H9 (cell line): ENCODE results near the gene GSN. TPM values are rescaled to one million over a fixed set of nuclear protein-coding genes. Genes with fewer than 3 reads are reported as not detected.

Experiments used
- DNase-seq: peaks from one replicate; pipeline ENCODE4 v3.0.0-alpha.2; 2017
- H2AFZ ChIP-seq: one replicate; pipeline ENCODE4 v1.6.1; 2013; ENCODE audit warnings: mild to moderate bottlenecking, low read length, control low read depth, moderate library complexity
- H2AK5ac ChIP-seq: 2 replicates; pipeline ENCODE4 v1.6.1; 2013; ENCODE audit warnings: low read length, control low read depth, mixed read lengths; ENCODE audit not compliant: insufficient read length
- H2BK120ac ChIP-seq: one replicate; pipeline ENCODE4 v1.6.1; 2013; ENCODE audit warnings: low read depth, mild to moderate bottlenecking, low read length, control low read depth, inconsistent platforms; ENCODE audit not compliant: poor library complexity, severe bottlenecking
- H2BK12ac ChIP-seq: 2 replicates; pipeline ENCODE4 v1.6.1; 2013; ENCODE audit warnings: low read length, control low read depth, mixed read lengths, low read depth; ENCODE audit not compliant: insufficient read length
- H2BK15ac ChIP-seq: 2 replicates; pipeline ENCODE4 v1.6.1; 2013; ENCODE audit warnings: low read depth, low read length, control low read depth
- H2BK20ac ChIP-seq: one replicate; pipeline ENCODE4 v1.6.1; 2013; ENCODE audit warnings: low read depth, mild to moderate bottlenecking, low read length, control low read depth, inconsistent platforms; ENCODE audit not compliant: poor library complexity, severe bottlenecking
- H2BK5ac ChIP-seq: 2 replicates; pipeline ENCODE4 v1.6.1; 2013; ENCODE audit warnings: low read length, control low read depth, mixed read lengths; ENCODE audit not compliant: insufficient read length
- H3K14ac ChIP-seq: 2 replicates; pipeline ENCODE4 v1.6.1; 2013; ENCODE audit warnings: low read length, control low read depth; ENCODE audit not compliant: insufficient read depth
- H3K18ac ChIP-seq: 2 replicates; pipeline ENCODE4 v1.6.1; 2013; ENCODE audit warnings: low read depth, mild to moderate bottlenecking, mixed read lengths, low read length, control low read depth; ENCODE audit not compliant: insufficient read length
- H3K23ac ChIP-seq: 2 replicates; pipeline ENCODE4 v1.6.1; 2013; ENCODE audit warnings: low read length, control low read depth, mixed read lengths, low read depth; ENCODE audit not compliant: insufficient read length
- H3K23me2 ChIP-seq: 2 replicates; pipeline ENCODE4 v1.6.1; 2013; ENCODE audit warnings: low read depth, mild to moderate bottlenecking, mixed read lengths, low read length, control low read depth; ENCODE audit not compliant: insufficient read length, poor library complexity, severe bottlenecking
- H3K27ac ChIP-seq: 2 replicates; pipeline ENCODE4 v1.5.1; 2013; ENCODE audit warnings: low read length, control low read depth, mixed read lengths, low read depth; ENCODE audit not compliant: insufficient read length
- H3K27me3 ChIP-seq: 2 replicates; pipeline ENCODE4 v1.6.1; 2013; ENCODE audit warnings: low read length, control low read depth, inconsistent platforms; ENCODE audit not compliant: insufficient read depth
- H3K4ac ChIP-seq: 2 replicates; pipeline ENCODE4 v1.6.1; 2013; ENCODE audit warnings: low read depth, mild to moderate bottlenecking, control low read depth, inconsistent platforms, low read length, moderate library complexity
- H3K4me1 ChIP-seq: 2 replicates; pipeline ENCODE4 v1.6.1; 2013; ENCODE audit warnings: low read length, control low read depth, inconsistent platforms; ENCODE audit not compliant: insufficient read depth
- H3K4me2 ChIP-seq: 2 replicates; pipeline ENCODE4 v1.6.1; 2013; ENCODE audit warnings: low read length, control low read depth, mixed read lengths; ENCODE audit not compliant: insufficient read length, insufficient read depth
- H3K56ac ChIP-seq: 2 replicates; pipeline ENCODE4 v1.6.1; 2013; ENCODE audit warnings: low read depth, mild to moderate bottlenecking, mixed read lengths, low read length, control low read depth; ENCODE audit not compliant: insufficient read length
- H3K79me1 ChIP-seq: 2 replicates; pipeline ENCODE4 v1.6.1; 2013; ENCODE audit warnings: low read depth, mild to moderate bottlenecking, moderate library complexity, low read length, control low read depth, inconsistent platforms; ENCODE audit not compliant: insufficient read depth, poor library complexity, severe bottlenecking
- H3K79me2 ChIP-seq: 2 replicates; pipeline ENCODE4 v1.6.1; 2013; ENCODE audit warnings: low read length, control low read depth, inconsistent platforms; ENCODE audit not compliant: insufficient read depth
- H3K9ac ChIP-seq: 2 replicates; pipeline ENCODE4 v1.6.1; 2013; ENCODE audit warnings: low read length, control low read depth, mixed read lengths; ENCODE audit not compliant: insufficient read length; ENCODE audit errors: extremely low read depth
- H3K9me3 ChIP-seq: one replicate; pipeline ENCODE4 v1.6.1; 2013; ENCODE audit warnings: low read depth, low read length, inconsistent platforms; ENCODE audit not compliant: control insufficient read depth
- H3T11ph ChIP-seq: one replicate; pipeline ENCODE4 v1.6.1; 2013; ENCODE audit warnings: mild to moderate bottlenecking, low read length, control low read depth, inconsistent platforms
- H4K20me1 ChIP-seq: one replicate; pipeline ENCODE4 v1.6.1; 2013; ENCODE audit not compliant: control insufficient read depth, insufficient read length, insufficient read depth
- H4K5ac ChIP-seq: 2 replicates; pipeline ENCODE4 v1.6.1; 2013; ENCODE audit warnings: low read depth, mild to moderate bottlenecking, mixed read lengths, low read length, control low read depth; ENCODE audit not compliant: insufficient read length
- H4K8ac ChIP-seq: replicated peaks from 2 replicates; pipeline ENCODE4 v1.6.1; 2013; ENCODE audit warnings: low read length, control low read depth, mixed read lengths, low read depth; ENCODE audit not compliant: insufficient read length
- H4K91ac ChIP-seq: 2 replicates; pipeline ENCODE4 v1.6.1; 2013; ENCODE audit warnings: low read depth, mild to moderate bottlenecking, moderate library complexity, mixed read lengths, low read length, control low read depth; ENCODE audit not compliant: insufficient read length
- H3K27ac Mint-ChIP-seq, 3 experiments: 2 replicates in 2 of 3; 3 replicates in 1 of 3; pipeline ENCODE4 v1.8.0; 2020 to 2021; ENCODE audit warnings: mixed read lengths in 3 of 3, mild to moderate bottlenecking in 1 of 3, moderate library complexity in 1 of 3
- H3K27me3 Mint-ChIP-seq: 2 replicates; pipeline ENCODE4 v1.8.0; 2021; ENCODE audit warnings: low read depth, mild to moderate bottlenecking, moderate library complexity, mixed read lengths
- H3K36me3 Mint-ChIP-seq, 3 experiments: 2 replicates in 2 of 3; 3 replicates in 1 of 3; pipeline ENCODE4 v1.8.0; 2020 to 2021; ENCODE audit warnings: low read depth in 3 of 3, mixed read lengths in 3 of 3; ENCODE audit not compliant: insufficient read depth in 1 of 3
- H3K4me1 Mint-ChIP-seq, 2 experiments: 2 replicates each; pipeline ENCODE4 v1.8.0; 2020; ENCODE audit warnings: mixed read lengths in 2 of 2
- H3K4me3 Mint-ChIP-seq, 2 experiments: 2 replicates in 1 of 2; 3 replicates in 1 of 2; pipeline ENCODE4 v1.8.0; 2020 to 2021; ENCODE audit warnings: mild to moderate bottlenecking in 2 of 2, mixed read lengths in 2 of 2, moderate library complexity in 1 of 2
- H3K9me3 Mint-ChIP-seq, 2 experiments: 2 replicates in 1 of 2; 3 replicates in 1 of 2; pipeline ENCODE4 v1.8.0; 2020; ENCODE audit warnings: mild to moderate bottlenecking in 2 of 2, mixed read lengths in 2 of 2, moderate library complexity in 1 of 2
- WGBS: extraction: QIAGEN DNeasy Blood & Tissue Kit; methylation state at CpG from one replicate; pipeline ENCODE4 v1.1.7; 2013; ENCODE audit warnings: missing lambda C conversion rate, low lambda C conversion rate, mixed read lengths; ENCODE audit not compliant: insufficient read length; ENCODE audit errors: extremely low coverage; 5-methylcytosine and 5-hydroxymethylcytosine counted together
- total RNA-seq: library from RNA; stranded (reverse); gene quantifications from 2 replicates; pipeline ENCODE4 v1.2.1, GENCODE V29; 2021
- TF ChIP-seq, protein P1 (sequence below): fragments of 200-600 bp; sonication (generic); conservative IDR thresholded peaks from 3 replicates; pipeline ENCODE4 v1.8.0; 2021; ENCODE audit warnings: antibody characterized with exemption, mild to moderate bottlenecking

GSN gene
- total RNA-seq, 1 experiment from 2014 or later: 14.9 TPM

DNA sequence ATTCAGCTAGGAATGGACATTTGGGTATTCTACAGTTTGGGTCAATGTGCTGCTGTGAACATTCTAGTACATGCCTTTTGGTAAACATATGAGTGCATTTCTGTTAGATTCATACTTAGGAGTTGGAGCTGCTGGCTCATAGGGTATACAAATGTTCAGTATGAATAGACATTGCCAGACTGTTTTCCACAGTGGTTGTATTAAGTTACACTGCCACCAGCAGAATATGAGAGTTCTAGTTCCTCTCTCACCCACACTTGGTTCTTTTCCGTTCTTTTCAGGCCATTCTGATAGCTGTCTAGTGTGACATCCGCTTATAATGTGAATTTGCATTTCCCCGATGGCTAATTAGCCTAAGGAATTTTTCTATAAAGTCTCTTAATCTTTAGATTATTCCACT, 77.1 kb downstream of the GSN start:
- no peak overlapping the region for H3K23ac ChIP-seq
- no peak overlapping the region for H2BK15ac ChIP-seq
- H2BK5ac ChIP-seq: no peak overlapping the region
- H3K4ac ChIP-seq: no peak overlapping the region
- H3K27me3 Mint-ChIP-seq: no peaks in the 10 kb centered on the region
- TF ChIP-seq, protein P1, sequence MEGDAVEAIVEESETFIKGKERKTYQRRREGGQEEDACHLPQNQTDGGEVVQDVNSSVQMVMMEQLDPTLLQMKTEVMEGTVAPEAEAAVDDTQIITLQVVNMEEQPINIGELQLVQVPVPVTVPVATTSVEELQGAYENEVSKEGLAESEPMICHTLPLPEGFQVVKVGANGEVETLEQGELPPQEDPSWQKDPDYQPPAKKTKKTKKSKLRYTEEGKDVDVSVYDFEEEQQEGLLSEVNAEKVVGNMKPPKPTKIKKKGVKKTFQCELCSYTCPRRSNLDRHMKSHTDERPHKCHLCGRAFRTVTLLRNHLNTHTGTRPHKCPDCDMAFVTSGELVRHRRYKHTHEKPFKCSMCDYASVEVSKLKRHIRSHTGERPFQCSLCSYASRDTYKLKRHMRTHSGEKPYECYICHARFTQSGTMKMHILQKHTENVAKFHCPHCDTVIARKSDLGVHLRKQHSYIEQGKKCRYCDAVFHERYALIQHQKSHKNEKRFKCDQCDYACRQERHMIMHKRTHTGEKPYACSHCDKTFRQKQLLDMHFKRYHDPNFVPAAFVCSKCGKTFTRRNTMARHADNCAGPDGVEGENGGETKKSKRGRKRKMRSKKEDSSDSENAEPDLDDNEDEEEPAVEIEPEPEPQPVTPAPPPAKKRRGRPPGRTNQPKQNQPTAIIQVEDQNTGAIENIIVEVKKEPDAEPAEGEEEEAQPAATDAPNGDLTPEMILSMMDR: no peak
- H4K20me1 ChIP-seq: no peaks in the 10 kb centered on the region
- H3K4me1 Mint-ChIP-seq: no peaks in the 10 kb centered on the region
- DNase-seq: no peak
- H3K14ac ChIP-seq: no peak overlapping the region
- H3K18ac ChIP-seq: no peak overlapping the region
- H3K4me2 ChIP-seq: no peak overlapping the region
- H3K4me3 Mint-ChIP-seq: no peak overlapping the region
- H2BK20ac ChIP-seq: no peak overlapping the region
- no peak overlapping the region for H2BK12ac ChIP-seq
- H3K23me2 ChIP-seq: no peaks in the 10 kb centered on the region
- H3K4me1 ChIP-seq: no peaks in the 10 kb centered on the region
- H3K56ac ChIP-seq: no peak overlapping the region
- H3K79me2 ChIP-seq: no peaks in the 10 kb centered on the region
- no peaks in the 10 kb centered on the region for H3K9me3 Mint-ChIP-seq
- H2AK5ac ChIP-seq: no peak overlapping the region
- no peak overlapping the region for H3K27ac Mint-ChIP-seq
- H3K79me1 ChIP-seq: no peaks in the 10 kb centered on the region
- peaks cover 0 to 5% (median 0%) of the 10 kb centered on the region in 3 experiments; a peak in 2 of 7 replicates for H3K36me3 Mint-ChIP-seq
- H3K27me3 ChIP-seq: no peaks in the 10 kb centered on the region
- no peak overlapping the region for H4K8ac ChIP-seq
- no peak overlapping the region for H4K91ac ChIP-seq
- no peak overlapping the region for H4K5ac ChIP-seq
- H2AFZ ChIP-seq: no peak overlapping the region
- H3K27ac ChIP-seq: no peak overlapping the region
- no peak overlapping the region for H2BK120ac ChIP-seq
- no peak overlapping the region for H3T11ph ChIP-seq
- no CpG with 5 or more reads among the region's 3 CpGs for WGBS
- H3K9me3 ChIP-seq: no peaks in the 10 kb centered on the region
- H3K9ac ChIP-seq: no peak overlapping the region
